ENCODE results near the gene NPLOC4. TPM values are rescaled to one million over a fixed set of nuclear protein-coding genes. Genes with fewer than 3 reads are reported as not detected.
A peak's percentile ranks its signal among the peaks of the same experiment; 100 is the strongest.

Gene NPLOC4
- total and polyA plus RNA-seq, 9 of the 15 experiments (the other 6 are each of a cell fraction or from before 2014, with no cell fraction given) = 1.5 to 116 (median 64.5) TPM

GRCh38 chr17:81582749-81583148, 54.2 kb downstream of the NPLOC4 start:
- Histone ChIP-seq H3K27me3 (ENCODE audit: control insufficient read depth in 2 of 2, insufficient read depth in 2 of 2, low read length in 2 of 2) (no peaks in the 10 kb centered on the region), H3K36me3 (ENCODE audit: control insufficient read depth, insufficient read depth, low read length) (peaks cover 94% of the 10 kb centered on the region), H3K4me3 (no peak overlapping the region), H3K9me1 (ENCODE audit: control insufficient read depth, insufficient read depth, low read length) (no peaks in the 10 kb centered on the region), H2AFZ (ENCODE audit: low read depth, low read length) (no peak overlapping the region), H3K4me1 (replicated peaks in 1 of 2; ENCODE audit: control insufficient read depth in 2 of 2, insufficient read depth in 2 of 2, low read length in 2 of 2) (peaks cover 10 to 21% of the 10 kb centered on the region in 2 experiments; a peak in 4 of 5 replicates), H3K9me3 (replicated peaks; ENCODE audit: control insufficient read depth, insufficient read depth, low read depth, low read length) (no peaks in the 10 kb centered on the region), H3K9ac (ENCODE audit: insufficient read depth in 1 of 2, low read depth in 2 of 2, low read length in 2 of 2) (0 out of 4 replicates have a peak overlapping the region, but pooled peaks of 1 of the 2 experiments have one; percentile 37), H4K20me1 (replicated peaks; ENCODE audit: control insufficient read depth, insufficient read depth, low read length) (peaks cover 7% of the 10 kb centered on the region), H3K79me2 (ENCODE audit: control insufficient read depth, insufficient read depth, low read length) (peaks cover 9% of the 10 kb centered on the region; the same call in 2 of the 3 replicates), H3K27ac (ENCODE audit: extremely low read depth, low read depth, low read length) (no peak overlapping the region), H3K4me2 (ENCODE audit: insufficient read depth, low read length) (no peak overlapping the region)
- intact Hi-C loops (cut with micrococcal nuclease) (no loop called here), in situ Hi-C loops (cut with MboI) (no loop called here)
- DNase-seq (ENCODE audit: extremely low read depth in 1 of 4, low spot score in 3 of 4) (no peak), ATAC-seq (no peak), FAIRE-seq (no peak)
- no TSS peak for BruUV-seq (replicated peaks)
- TF ChIP-seq POLR2G (IDR thresholded peaks at IDR 0.05; ENCODE audit: low read depth, low read length) = peak; percentile 63; the same call in 1 of the 2 replicates
- TF ChIP-seq ZNF121 (CRISPR knock-in tag; conservative IDR thresholded peaks at IDR 0.05) = 0 out of 2 replicates have a peak, but pooled peaks have one; percentile 4
- no peak for TF ChIP-seq SRSF9 (IDR thresholded peaks at IDR 0.05; ENCODE audit: borderline replicate concordance, low read depth, low read length)
- WGBS (ENCODE audit: insufficient coverage, low coverage, missing lambda C conversion rate) = 88% methylated on average over 10 of the region's 12 CpGs
- POLR2A ChIA-PET = interaction anchor here (0.8 to 1.9 kb wide), 5 partner anchors 8 to 53 kb away, joined by 3 to 7 read pairs (median 3); no protein-coding TSS in a partner anchor
- CTCF ChIA-PET (ENCODE audit: low intra/inter-chr PET ratio) = no interaction called here

GRCh38 chr17:81582341-81582740, 54.6 kb downstream of the NPLOC4 start:
- intact Hi-C loops (cut with micrococcal nuclease) (no loop called here), in situ Hi-C loops (cut with MboI) (no loop called here)
- no peaks in the 10 kb centered on the region for H3K9me3 ChIP-seq (replicated peaks; ENCODE audit: control insufficient read depth, insufficient read depth, low read depth, low read length)
- no peak for FAIRE-seq
- peaks cover 7% of the 10 kb centered on the region for H4K20me1 ChIP-seq (replicated peaks; ENCODE audit: control insufficient read depth, insufficient read depth, low read length)
- H3K79me2 ChIP-seq (ENCODE audit: control insufficient read depth, insufficient read depth, low read length) = peaks cover 9% of the 10 kb centered on the region; the same call in 2 of the 3 replicates
- no peak for DNase-seq (ENCODE audit: extremely low read depth in 1 of 4, low spot score in 3 of 4)
- ChIA-PET POLR2A (interaction anchor here (0.8 to 1.9 kb wide), 7 partner anchors 9 to 54 kb away, joined by 3 to 7 read pairs (median 3); no protein-coding TSS in a partner anchor), CTCF (ENCODE audit: low intra/inter-chr PET ratio) (no interaction called here)
- no peak overlapping the region for H3K9ac ChIP-seq (ENCODE audit: insufficient read depth in 1 of 2, low read depth in 2 of 2, low read length in 2 of 2)
- H3K4me2 ChIP-seq (ENCODE audit: insufficient read depth, low read length) = no peak overlapping the region
- no peak for ATAC-seq
- H3K9me1 ChIP-seq (ENCODE audit: control insufficient read depth, insufficient read depth, low read length) = no peaks in the 10 kb centered on the region
- BruUV-seq (replicated peaks) = no TSS peak
- H3K4me3 ChIP-seq = no peak overlapping the region
- H2AFZ ChIP-seq (ENCODE audit: low read depth, low read length) = no peak overlapping the region
- 79% methylated on average over 5 of the region's 5 CpGs for WGBS (ENCODE audit: insufficient coverage, low coverage, missing lambda C conversion rate)
- H3K4me1 ChIP-seq (replicated peaks in 1 of 2; ENCODE audit: control insufficient read depth in 2 of 2, insufficient read depth in 2 of 2, low read length in 2 of 2) = peaks cover 10 to 21% of the 10 kb centered on the region in 2 experiments; a peak in 4 of 5 replicates
- H3K27me3 ChIP-seq (ENCODE audit: control insufficient read depth in 2 of 2, insufficient read depth in 2 of 2, low read length in 2 of 2) = no peaks in the 10 kb centered on the region
- no peak overlapping the region for H3K27ac ChIP-seq (ENCODE audit: extremely low read depth, low read depth, low read length)
- peaks cover 95% of the 10 kb centered on the region for H3K36me3 ChIP-seq (ENCODE audit: control insufficient read depth, insufficient read depth, low read length)
- TF ChIP-seq GATAD2B (IDR thresholded peaks at IDR 0.05; ENCODE audit: borderline replicate concordance) (no peak), ZBTB9 (CRISPR knock-in tag; IDR thresholded peaks at IDR 0.05) (no peak), ETV6 (IDR thresholded peaks at IDR 0.05; ENCODE audit: borderline replicate concordance in 1 of 2, low read depth in 2 of 2, low read length in 1 of 2) (no peak), ETV6 (CRISPR knock-in tag; IDR thresholded peaks at IDR 0.05; ENCODE audit: borderline replicate concordance) (no peak), KDM5B (IDR thresholded peaks at IDR 0.05; ENCODE audit: insufficient replicate concordance, low read depth, low read length) (no peak), RFX5 (IDR thresholded peaks at IDR 0.05; ENCODE audit: low read depth, low read length) (no peak)

Data from K562 (cell line).